GM18499 (cell line): ENCODE measurements around the gene HECA.
"Not testable (repeated sequence)": the region's sequence is repeated elsewhere in the genome, so short reads cannot be mapped to it uniquely, and the experiment has no call there.

ENCODE experiments used
- ATAC-seq: cut with Tn5 transposase; IDR thresholded peaks from one replicate; pipeline ENCODE4 v1.9.1; 2021; ENCODE audit warnings: moderate number of reproducible peaks; ENCODE audit not compliant: insufficient read depth, unreplicated experiment

The HECA gene

DNA sequence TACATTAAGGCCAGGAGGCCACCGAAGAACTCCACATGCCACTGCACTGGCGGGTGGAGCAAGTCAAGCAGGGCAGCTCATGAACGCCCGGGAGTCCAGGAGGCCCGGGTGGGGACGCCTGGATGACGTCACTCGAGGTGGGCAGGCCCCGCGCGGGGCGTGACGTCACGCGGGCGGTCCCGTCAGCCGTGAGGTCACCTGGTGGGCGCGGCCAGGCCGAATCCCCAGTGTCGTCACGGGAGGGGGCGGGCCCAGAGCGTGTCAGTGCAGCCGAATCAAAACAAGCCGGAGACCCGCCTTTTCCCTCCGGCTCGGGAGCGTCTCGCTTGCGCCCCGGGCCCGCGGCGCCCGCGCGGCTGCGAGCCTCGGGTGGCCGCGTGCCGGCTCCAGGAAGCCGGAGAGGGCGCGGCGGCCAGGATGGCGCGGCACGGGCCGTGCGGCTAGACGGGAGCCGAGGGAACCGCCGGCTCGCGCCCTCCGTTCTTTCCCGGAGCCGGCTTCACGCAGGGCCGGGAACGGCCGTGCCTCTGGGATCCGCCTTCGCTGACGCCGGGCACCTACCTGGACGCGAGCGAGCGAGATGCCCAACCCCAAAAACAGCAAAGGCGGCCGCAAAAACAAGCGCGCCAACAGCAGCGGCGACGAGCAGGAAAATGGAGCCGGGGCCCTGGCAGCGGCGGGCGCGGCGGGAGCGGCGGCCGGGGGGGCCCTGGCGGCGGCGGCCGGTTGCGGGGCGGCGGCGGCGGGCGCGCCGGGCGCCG, at the start of gene HECA:
Gene HECA, plus strand, starts transcription at position 264 of the 761 bp plus-strand sequence. Its CDS starts 317 bp downstream, at position 581.
- ATAC-seq: peak; percentile 43

DNA sequence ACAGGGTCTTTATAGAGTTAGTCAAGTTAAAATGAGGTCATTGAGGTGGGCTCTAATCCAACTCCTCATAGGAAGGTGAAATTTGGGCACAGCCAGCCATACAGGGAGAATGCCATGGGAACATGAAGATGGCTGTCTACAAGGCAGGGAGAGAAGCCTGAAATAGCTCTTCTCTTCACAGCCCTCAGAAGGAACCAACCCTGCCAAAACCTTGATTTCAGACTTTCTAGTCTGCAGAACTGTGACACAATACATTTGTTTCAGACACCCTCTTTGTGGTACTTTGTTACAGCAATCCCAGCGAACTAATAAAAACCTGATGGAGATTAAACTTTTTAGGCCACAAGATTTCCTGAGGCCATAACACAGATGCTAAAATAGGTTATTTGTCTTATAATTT, 43.1 kb upstream of the HECA start:
- no peak for ATAC-seq

DNA sequence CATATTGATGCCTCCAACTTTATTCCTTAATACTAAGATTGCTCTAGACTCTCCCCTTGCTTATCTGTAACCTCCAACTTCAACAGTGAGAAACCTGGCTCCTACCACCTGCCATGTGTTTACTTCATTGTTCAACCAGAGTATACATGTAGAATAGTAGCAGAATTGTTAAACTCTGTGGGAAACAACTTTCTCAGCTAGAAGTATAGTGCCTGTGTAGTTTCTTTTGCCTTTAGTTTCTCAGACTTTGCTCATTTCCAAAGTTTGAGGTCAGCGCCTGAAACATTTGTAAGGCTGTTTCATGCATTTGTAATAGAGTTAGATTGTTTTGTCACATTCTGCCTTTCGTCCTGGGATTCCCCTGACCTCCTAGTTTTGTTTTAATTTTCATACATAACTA, 34.9 kb upstream of the HECA start:
- ATAC-seq: peak; percentile 91

- no peak for ATAC-seq
Observed at GRCh38 chr6:139107051-139107450, 27.8 kb upstream of the HECA start.

GRCh38 chr6:139108378-139108777, 26.5 kb upstream of the HECA start:
- no peak for ATAC-seq

GRCh38 chr6:139109558-139109957, 25.3 kb upstream of the HECA start:
- no peak for ATAC-seq

GRCh38 chr6:139112146-139112545, 22.7 kb upstream of the HECA start:
- ATAC-seq: no peak

- no peak for ATAC-seq
Observed at GRCh38 chr6:139112561-139112960, 22.3 kb upstream of the HECA start.

- ATAC-seq: no peak
Observed at GRCh38 chr6:139114746-139115145, 20.1 kb upstream of the HECA start.

GRCh38 chr6:139115989-139116758, 18.7 kb upstream of the HECA start:
- no peak for ATAC-seq

GRCh38 chr6:139117734-139118133, 17.1 kb upstream of the HECA start:
- no peak for ATAC-seq

- no peak for ATAC-seq
Observed at GRCh38 chr6:139119552-139119951, 15.3 kb upstream of the HECA start.

DNA sequence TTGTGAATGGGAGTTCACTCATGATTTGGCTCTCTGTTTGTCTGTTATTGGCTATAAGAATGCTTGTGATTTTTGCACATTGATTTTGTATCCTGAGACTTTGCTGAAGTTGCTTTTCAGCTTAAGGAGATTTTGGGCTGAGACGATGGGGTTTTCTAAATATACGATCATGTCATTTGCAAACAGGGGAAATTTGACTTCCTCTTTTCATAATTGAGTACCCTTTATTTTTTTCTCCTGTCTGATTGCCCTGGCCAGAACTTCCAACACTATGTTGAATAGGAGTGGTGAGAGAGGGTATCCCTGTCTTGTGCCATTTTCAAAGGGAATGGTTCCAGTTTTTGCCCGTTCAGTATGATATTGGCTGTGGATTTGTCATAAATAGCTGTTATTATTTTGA, 12.1 kb upstream of the HECA start:
- ATAC-seq: not testable (repeated sequence)

GRCh38 chr6:139124887-139125672, 9.8 kb upstream of the HECA start:
- ATAC-seq: peak; percentile 99

- ATAC-seq: no peak
Observed at GRCh38 chr6:139126255-139126654, 8.6 kb upstream of the HECA start.

- no peak for ATAC-seq
Observed at GRCh38 chr6:139126931-139127330, 7.9 kb upstream of the HECA start.

GRCh38 chr6:139129284-139129683, 5.6 kb upstream of the HECA start:
- ATAC-seq: no peak

DNA sequence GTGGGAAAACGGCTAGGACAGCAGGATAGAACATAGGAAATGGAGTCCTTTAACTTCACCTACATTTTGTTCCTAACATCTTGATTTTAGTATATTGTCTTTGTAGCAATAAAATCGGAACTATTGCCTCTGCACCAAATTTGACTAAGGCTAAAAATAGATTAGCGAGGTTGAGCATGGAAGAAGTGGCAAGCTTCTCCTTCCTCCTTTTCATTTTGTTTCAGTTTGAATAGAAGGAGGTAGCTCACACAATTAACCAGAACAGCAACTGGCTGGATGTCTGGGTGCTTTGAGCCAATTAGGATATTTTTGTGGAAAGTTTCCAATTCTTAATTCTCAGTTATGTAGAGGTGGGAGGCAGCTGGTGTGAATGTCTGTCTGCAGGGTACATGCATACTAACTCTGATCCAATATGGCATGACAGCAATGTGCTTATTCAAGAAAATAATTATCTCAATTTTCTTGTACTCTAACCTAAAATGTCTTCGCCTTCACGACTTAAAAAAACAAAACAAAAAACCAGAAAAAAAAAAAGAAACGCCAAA, 3.1 kb upstream of the HECA start:
- no peak for ATAC-seq

GRCh38 chr6:139133262-139134063, 1.4 kb upstream of the HECA start:
- no peak for ATAC-seq

DNA sequence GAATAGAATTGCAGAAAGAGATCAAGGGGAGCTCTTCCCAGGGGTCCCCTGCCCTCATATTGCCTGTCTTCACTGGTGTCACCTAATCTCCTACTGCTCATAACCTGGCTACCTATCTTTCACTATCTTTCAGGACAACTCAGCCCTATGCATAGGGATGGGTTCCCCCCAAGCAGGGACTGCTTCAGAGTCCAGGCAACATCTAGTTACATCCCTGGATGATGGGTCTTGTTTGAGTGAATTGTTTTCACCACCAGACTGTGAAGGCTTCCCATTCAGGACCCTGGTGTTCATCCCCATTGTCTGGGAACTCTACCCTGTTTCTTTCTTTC, 850 bp upstream of the HECA start:
- no peak for ATAC-seq
